GM12892 (cell line): ENCODE measurements around the gene IFITM1. TPM values are rescaled to one million over a fixed set of nuclear protein-coding genes. Genes with fewer than 3 reads are reported as not detected.
"Not testable (repeated sequence)": the region's sequence is repeated elsewhere in the genome, so short reads cannot be mapped to it uniquely, and the experiment has no call there.

Experiments used
- DNase-seq: peaks from one replicate; pipeline ENCODE4 v3.0.0; 2011; ENCODE audit not compliant: insufficient read length
- FAIRE-seq: peaks from 2 replicates; lab custom pipeline; 2011; peaks lifted over from hg19 to GRCh38; lab: Jason Lieb, UNC
- POLR2A ChIP-seq: IDR thresholded peaks from 2 replicates; pipeline ENCODE4 v1.6.1; 2011; ENCODE audit warnings: low read depth, low read length, control low read depth
- POLR2AphosphoS5 ChIP-seq: IDR thresholded peaks from 2 replicates; pipeline ENCODE4 v1.6.1; 2011; ENCODE audit warnings: low read depth, low read length, control low read depth
- TAF1 ChIP-seq: IDR thresholded peaks from 2 replicates; pipeline ENCODE4 v1.6.1; 2011; ENCODE audit warnings: low read depth, mild to moderate bottlenecking, control low read depth, low read length, borderline replicate concordance
- polyA plus RNA-seq: library from polyadenylated mRNA; unstranded; fragments of >200 nt; gene quantifications from one replicate; pipeline ENCODE4 v1.2.1, GENCODE V29; 2012; ENCODE audit warnings: missing spikeins, inconsistent platforms; ENCODE audit not compliant: missing spikeins

IFITM1 gene
- 237 TPM for polyA plus RNA-seq

GRCh38 chr11:313787-314553 is at the start of gene IFITM1:
IFITM1 (plus strand) TSS chr11:314040; CDS start chr11:314171, 131 bp downstream.
- FAIRE-seq = peak; percentile 95
- TF ChIP-seq TAF1 (peak; percentile 84), POLR2A (peak; percentile 94), POLR2AphosphoS5 (peak; percentile 97)
- DNase-seq = peak; percentile 76

- DNase-seq (no peak), FAIRE-seq (peak; percentile 77)
- TF ChIP-seq POLR2A = no peak
- no peak for TF ChIP-seq TAF1
- TF ChIP-seq POLR2AphosphoS5 = no peak
Observed at GRCh38 chr11:266676-267439, 47.0 kb upstream of the IFITM1 start.

GRCh38 chr11:267491-267994 is 46.3 kb upstream of the IFITM1 start:
- FAIRE-seq = no peak
- DNase-seq = no peak
- TF ChIP-seq TAF1 = no peak
- TF ChIP-seq POLR2AphosphoS5 = peak; percentile 74; the same call in 1 of the 2 replicates
- 0 out of 2 replicates have a peak, but pooled peaks have one; percentile 37 for TF ChIP-seq POLR2A

- not testable (repeated sequence) for DNase-seq, FAIRE-seq
- 0 out of 2 replicates have a peak, but pooled peaks have one; percentile 5 for TF ChIP-seq TAF1
Observed at GRCh38 chr11:268716-269145, 45.1 kb upstream of the IFITM1 start.

- peak; percentile 97 for FAIRE-seq
- DNase-seq = no peak
- TF ChIP-seq TAF1 (no peak), POLR2AphosphoS5 (peak; percentile 46; the same call in 1 of the 2 replicates)
Observed at GRCh38 chr11:269146-269890, 44.5 kb upstream of the IFITM1 start.

GRCh38 chr11:270451-271318 is 43.2 kb upstream of the IFITM1 start:
- DNase-seq (no peak), FAIRE-seq (peak; percentile 61)
- TF ChIP-seq POLR2A (no peak), TAF1 (no peak), POLR2AphosphoS5 (no peak)

- no peak for FAIRE-seq
- DNase-seq = no peak
- TF ChIP-seq TAF1 = no peak
- TF ChIP-seq POLR2A = no peak
- TF ChIP-seq POLR2AphosphoS5 = no peak
Observed at GRCh38 chr11:271319-271715, 42.5 kb upstream of the IFITM1 start.

GRCh38 chr11:272195-272930 is 41.5 kb upstream of the IFITM1 start:
- FAIRE-seq (no peak), DNase-seq (no peak)
- no peak for TF ChIP-seq TAF1

GRCh38 chr11:272931-273198 is 41.0 kb upstream of the IFITM1 start:
- DNase-seq = no peak
- no peak for FAIRE-seq
- no peak for TF ChIP-seq POLR2A
- no peak for TF ChIP-seq TAF1
- TF ChIP-seq POLR2AphosphoS5 = no peak

- FAIRE-seq (no peak), DNase-seq (no peak)
- TF ChIP-seq POLR2A (no peak), POLR2AphosphoS5 (no peak), TAF1 (no peak)
Observed at GRCh38 chr11:276219-276618, 37.6 kb upstream of the IFITM1 start.
